ENCODE data around the gene ABCB10. TPM values are rescaled to one million over a fixed set of nuclear protein-coding genes. Genes with fewer than 3 reads are reported as not detected.

Gene ABCB10
- total and polyA plus RNA-seq, 2 experiments from 2014 or later, result 4.7 to 9.7 TPM

DNA sequence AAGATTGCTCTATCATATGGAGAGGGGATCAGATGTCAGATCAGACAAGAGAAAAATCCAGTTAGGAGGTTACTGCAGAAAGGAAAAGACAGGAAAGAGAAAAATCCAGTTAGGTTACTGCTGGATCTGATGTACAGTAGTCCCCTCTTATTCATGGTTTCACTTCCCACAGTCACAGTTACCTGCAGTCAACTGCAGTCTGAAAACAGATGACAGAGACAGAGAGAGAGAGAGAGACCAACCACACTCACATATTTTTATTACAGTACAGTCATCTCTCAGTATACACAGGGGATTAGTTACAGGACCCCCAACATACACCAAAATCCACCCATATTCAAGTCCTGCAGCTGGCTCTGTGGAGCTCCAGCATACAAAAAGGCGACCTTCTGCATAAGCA, 79.7 kb downstream of the ABCB10 start:
- Mint-ChIP-seq H3K27me3 (ENCODE audit: insufficient read depth, low read depth, poor library complexity) (no peaks in the 10 kb centered on the region), H3K9me3 (no peaks in the 10 kb centered on the region), H3K4me1 (no peaks in the 10 kb centered on the region), H3K36me3 (ENCODE audit: low read depth) (peaks cover 58% of the 10 kb centered on the region), H3K4me3 (no peak overlapping the region), H3K27ac (no peak overlapping the region)
- Histone ChIP-seq H3K4me1 (ENCODE audit: insufficient read depth) (no peaks in the 10 kb centered on the region), H3K27me3 (ENCODE audit: insufficient read depth) (no peaks in the 10 kb centered on the region), H3K36me3 (ENCODE audit: insufficient read depth) (peaks cover 37% of the 10 kb centered on the region), H3K9me2 (ENCODE audit: insufficient read depth) (no peaks in the 10 kb centered on the region), H4K20me1 (replicated peaks; ENCODE audit: insufficient read depth) (no peaks in the 10 kb centered on the region; the same call in none of the 2 replicates), H3F3A (replicated peaks; ENCODE audit: low read depth) (no peaks in the 10 kb centered on the region), H3K4me3 (no peak overlapping the region), H3K4me2 (no peak overlapping the region), H3K79me2 (replicated peaks; ENCODE audit: insufficient read depth) (no peaks in the 10 kb centered on the region), H2AFZ (no peak overlapping the region), H3K27ac (ENCODE audit: low read depth) (no peak overlapping the region)
- no peak for DNase-seq (ENCODE audit: low spot score)
- no peak for ATAC-seq
- no peak for TF ChIP-seq CREB1 (CRISPR knock-in tag; IDR thresholded peaks at IDR 0.05; ENCODE audit: low read depth)
- no peak for TF ChIP-seq POLR2AphosphoS5 (IDR thresholded peaks at IDR 0.05; ENCODE audit: low read depth)
- no peak for TF ChIP-seq ZNF331 (CRISPR knock-in tag; IDR thresholded peaks at IDR 0.05; ENCODE audit: low read depth)
- TF ChIP-seq ZNF462 (CRISPR knock-in tag; IDR thresholded peaks at IDR 0.05), result no peak
- TF ChIP-seq JUNB (IDR thresholded peaks at IDR 0.05; ENCODE audit: unreplicated experiment), result no peak
- TF ChIP-seq ZNF114 (CRISPR knock-in tag; IDR thresholded peaks at IDR 0.05), result no peak
- no peak for TF ChIP-seq EZH2 (IDR thresholded peaks at IDR 0.05; ENCODE audit: low read depth, unreplicated experiment)
- TF ChIP-seq EZH2phosphoT487 (IDR thresholded peaks at IDR 0.05; ENCODE audit: unreplicated experiment), result no peak
- no peak for TF ChIP-seq NANOG (IDR thresholded peaks at IDR 0.05; ENCODE audit: borderline replicate concordance)
- no peak for TF ChIP-seq ETS1 (IDR thresholded peaks at IDR 0.05)
- no peak for TF ChIP-seq STAT1 (IDR thresholded peaks at IDR 0.05; ENCODE audit: unreplicated experiment)
- TF ChIP-seq, protein P1, sequence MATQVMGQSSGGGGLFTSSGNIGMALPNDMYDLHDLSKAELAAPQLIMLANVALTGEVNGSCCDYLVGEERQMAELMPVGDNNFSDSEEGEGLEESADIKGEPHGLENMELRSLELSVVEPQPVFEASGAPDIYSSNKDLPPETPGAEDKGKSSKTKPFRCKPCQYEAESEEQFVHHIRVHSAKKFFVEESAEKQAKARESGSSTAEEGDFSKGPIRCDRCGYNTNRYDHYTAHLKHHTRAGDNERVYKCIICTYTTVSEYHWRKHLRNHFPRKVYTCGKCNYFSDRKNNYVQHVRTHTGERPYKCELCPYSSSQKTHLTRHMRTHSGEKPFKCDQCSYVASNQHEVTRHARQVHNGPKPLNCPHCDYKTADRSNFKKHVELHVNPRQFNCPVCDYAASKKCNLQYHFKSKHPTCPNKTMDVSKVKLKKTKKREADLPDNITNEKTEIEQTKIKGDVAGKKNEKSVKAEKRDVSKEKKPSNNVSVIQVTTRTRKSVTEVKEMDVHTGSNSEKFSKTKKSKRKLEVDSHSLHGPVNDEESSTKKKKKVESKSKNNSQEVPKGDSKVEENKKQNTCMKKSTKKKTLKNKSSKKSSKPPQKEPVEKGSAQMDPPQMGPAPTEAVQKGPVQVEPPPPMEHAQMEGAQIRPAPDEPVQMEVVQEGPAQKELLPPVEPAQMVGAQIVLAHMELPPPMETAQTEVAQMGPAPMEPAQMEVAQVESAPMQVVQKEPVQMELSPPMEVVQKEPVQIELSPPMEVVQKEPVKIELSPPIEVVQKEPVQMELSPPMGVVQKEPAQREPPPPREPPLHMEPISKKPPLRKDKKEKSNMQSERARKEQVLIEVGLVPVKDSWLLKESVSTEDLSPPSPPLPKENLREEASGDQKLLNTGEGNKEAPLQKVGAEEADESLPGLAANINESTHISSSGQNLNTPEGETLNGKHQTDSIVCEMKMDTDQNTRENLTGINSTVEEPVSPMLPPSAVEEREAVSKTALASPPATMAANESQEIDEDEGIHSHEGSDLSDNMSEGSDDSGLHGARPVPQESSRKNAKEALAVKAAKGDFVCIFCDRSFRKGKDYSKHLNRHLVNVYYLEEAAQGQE (IDR thresholded peaks at IDR 0.05; ENCODE audit: unreplicated experiment), result no peak
- TF ChIP-seq CTCF (conservative IDR thresholded peaks at IDR 0.05; ENCODE audit: low read depth in 2 of 2), result no peak

Data from GM23338 (cell line).